OCI-M2 (cell line): Measurements from ENCODE around the gene NCAM2.

Experiments
- DNase-seq: peaks from one replicate; lab custom pipeline; 2025; ENCODE audit not compliant: unreplicated experiment; lab: John Stamatoyannopoulos, UW

The NCAM2 gene

GRCh38 chr21:21434944-21435343 is 436.7 kb downstream of the NCAM2 start:
- no peak for DNase-seq

- no peak for DNase-seq
These were observed 437.9 kb downstream of the NCAM2 start for GRCh38 chr21:21436012-21436534.

GRCh38 chr21:21439761-21440160 is 441.6 kb downstream of the NCAM2 start:
- DNase-seq = no peak

GRCh38 chr21:21457077-21457476 is 458.9 kb downstream of the NCAM2 start:
- DNase-seq = no peak

GRCh38 chr21:21458124-21458631 is 460.0 kb downstream of the NCAM2 start:
- DNase-seq = no peak

GRCh38 chr21:21460979-21461378 is 462.8 kb downstream of the NCAM2 start:
- DNase-seq = no peak

- no peak for DNase-seq
These were observed 465.2 kb downstream of the NCAM2 start for GRCh38 chr21:21463456-21463855.

- DNase-seq = no peak
These were observed 466.5 kb downstream of the NCAM2 start for GRCh38 chr21:21464684-21465083.

- DNase-seq = no peak
These were observed 468.5 kb downstream of the NCAM2 start for GRCh38 chr21:21466752-21467151.

GRCh38 chr21:21468003-21468402 is 469.8 kb downstream of the NCAM2 start:
- DNase-seq = no peak

- DNase-seq = no peak
These were observed 483.0 kb downstream of the NCAM2 start for GRCh38 chr21:21481239-21481638.

- no peak for DNase-seq
These were observed 510.6 kb downstream of the NCAM2 start for GRCh38 chr21:21508859-21509258.

- no peak for DNase-seq
These were observed 532.5 kb downstream of the NCAM2 start for GRCh38 chr21:21530680-21531079.

GRCh38 chr21:21547368-21547953 is 549.3 kb downstream of the NCAM2 start:
- no peak for DNase-seq

GRCh38 chr21:21559285-21560045 is 561.3 kb downstream of the NCAM2 start:
- no peak for DNase-seq
